Colonic mucosa (tissue), 4 donors: ENCODE measurements around the gene FNIP1. TPM values are rescaled to one million over a fixed set of nuclear protein-coding genes. Genes with fewer than 3 reads are reported as not detected.
"Not testable (repeated sequence)": the region's sequence is repeated elsewhere in the genome, so short reads cannot be mapped to it uniquely, and the experiment has no call there.

Source experiments
- DNase-seq: peaks from one replicate; pipeline ENCODE4 v3.0.0-alpha.2; 2020
- H3K27ac ChIP-seq: fragments of 200-600 bp; one replicate; pipeline ENCODE4 v1.8.0; 2021
- H3K27me3 ChIP-seq: fragments of 200-600 bp; one replicate; pipeline ENCODE4 v1.8.0; 2021
- H3K36me3 ChIP-seq: fragments of 200-600 bp; one replicate; pipeline ENCODE4 v1.8.0; 2021
- H3K4me1 ChIP-seq: fragments of 200-600 bp; one replicate; pipeline ENCODE4 v1.8.0; 2021; ENCODE audit warnings: mild to moderate bottlenecking
- H3K4me3 ChIP-seq: fragments of 200-600 bp; one replicate; pipeline ENCODE4 v1.8.0; 2021
- H3K9ac ChIP-seq, 2 donors: one replicate each; pipeline ENCODE4 v1.7.0; 2013; ENCODE audit warnings: control low read depth in 2 of 2, low read depth in 2 of 2, low read length in 2 of 2
- H3K9me3 ChIP-seq: fragments of 200-600 bp; one replicate; pipeline ENCODE4 v1.8.0; 2021
- intact Hi-C: fragments of 100-400 bp; cut with DNase I; formaldehyde crosslinking; loops from one replicate; pipeline ENCODE4 v1.14.1; 2022
- total RNA-seq, 2 donors: library from RNA; stranded (reverse); fragmentation: NEBNext Ultra II Directional in 1 of 2; extraction: Animal tissue kit (Norgen Biotek cat#: 25700) in 1 of 2; gene quantifications; one replicate each; pipeline ENCODE4 v1.2.1, GENCODE V29; 2021
- TF ChIP-seq, protein P1 (sequence below): fragments of 200-600 bp; IDR thresholded peaks from one replicate; pipeline ENCODE4 v1.8.0; 2022; ENCODE audit warnings: antibody characterized with exemption, mild to moderate bottlenecking
- donor health status: healthy.
- donor health status: DM: no; HTN: no; CAD: no.
- donor health status: DM: no; HTN: no; CAD: no.

Gene FNIP1
- total RNA-seq, 2 donors from 2014 or later, result 18.1 to 41.2 TPM

- intact Hi-C loops, result no loop called here
- no peak overlapping the region for H3K27ac ChIP-seq
- no peaks in the 10 kb centered on the region for H3K9me3 ChIP-seq
- no peak overlapping the region for H3K9ac ChIP-seq
- no peaks in the 10 kb centered on the region for H3K27me3 ChIP-seq
- no peaks in the 10 kb centered on the region for H3K4me1 ChIP-seq
- H3K4me3 ChIP-seq, result no peak overlapping the region
- TF ChIP-seq, protein P1, sequence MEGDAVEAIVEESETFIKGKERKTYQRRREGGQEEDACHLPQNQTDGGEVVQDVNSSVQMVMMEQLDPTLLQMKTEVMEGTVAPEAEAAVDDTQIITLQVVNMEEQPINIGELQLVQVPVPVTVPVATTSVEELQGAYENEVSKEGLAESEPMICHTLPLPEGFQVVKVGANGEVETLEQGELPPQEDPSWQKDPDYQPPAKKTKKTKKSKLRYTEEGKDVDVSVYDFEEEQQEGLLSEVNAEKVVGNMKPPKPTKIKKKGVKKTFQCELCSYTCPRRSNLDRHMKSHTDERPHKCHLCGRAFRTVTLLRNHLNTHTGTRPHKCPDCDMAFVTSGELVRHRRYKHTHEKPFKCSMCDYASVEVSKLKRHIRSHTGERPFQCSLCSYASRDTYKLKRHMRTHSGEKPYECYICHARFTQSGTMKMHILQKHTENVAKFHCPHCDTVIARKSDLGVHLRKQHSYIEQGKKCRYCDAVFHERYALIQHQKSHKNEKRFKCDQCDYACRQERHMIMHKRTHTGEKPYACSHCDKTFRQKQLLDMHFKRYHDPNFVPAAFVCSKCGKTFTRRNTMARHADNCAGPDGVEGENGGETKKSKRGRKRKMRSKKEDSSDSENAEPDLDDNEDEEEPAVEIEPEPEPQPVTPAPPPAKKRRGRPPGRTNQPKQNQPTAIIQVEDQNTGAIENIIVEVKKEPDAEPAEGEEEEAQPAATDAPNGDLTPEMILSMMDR, result no peak
- DNase-seq, result no peak
- no peaks in the 10 kb centered on the region for H3K36me3 ChIP-seq
These were observed 10.8 kb downstream of the FNIP1 start for GRCh38 chr5:131786036-131786435.

- TF ChIP-seq, protein P1, result no peak
- DNase-seq, result no peak
- no peaks in the 10 kb centered on the region for H3K4me1 ChIP-seq
These were observed 12.9 kb downstream of the FNIP1 start for GRCh38 chr5:131783874-131784273.

DNA sequence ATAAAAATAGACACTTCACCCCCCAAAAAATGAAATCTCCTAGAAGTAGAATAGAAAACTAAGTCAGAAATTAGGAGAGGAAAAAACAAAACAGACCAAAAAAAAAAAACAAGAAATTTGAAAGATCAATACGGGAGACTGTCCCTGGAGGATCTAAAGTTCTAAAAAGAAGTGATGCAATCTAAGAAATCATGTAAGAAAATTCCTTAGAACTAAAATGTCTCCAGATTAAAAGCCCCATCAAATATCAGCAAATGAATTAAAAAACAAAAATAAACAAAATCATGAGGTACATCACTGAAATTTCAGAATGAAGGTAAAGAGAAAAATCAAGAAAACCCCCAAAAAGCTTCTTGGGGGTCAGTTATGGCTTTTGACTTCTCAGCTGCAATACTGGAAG, 13.5 kb downstream of the FNIP1 start:
- TF ChIP-seq, protein P1, result no peak
- H3K27me3 ChIP-seq, result no peaks in the 10 kb centered on the region

More at GRCh38 chr5:131783874-131784273, 12.9 kb downstream of the FNIP1 start:
- intact Hi-C loops, result no loop called here
- no peak overlapping the region for H3K9ac ChIP-seq
- H3K36me3 ChIP-seq, result no peaks in the 10 kb centered on the region
- H3K27me3 ChIP-seq, result no peaks in the 10 kb centered on the region
- no peaks in the 10 kb centered on the region for H3K9me3 ChIP-seq
- H3K27ac ChIP-seq, result no peak overlapping the region
- no peak overlapping the region for H3K4me3 ChIP-seq

DNA sequence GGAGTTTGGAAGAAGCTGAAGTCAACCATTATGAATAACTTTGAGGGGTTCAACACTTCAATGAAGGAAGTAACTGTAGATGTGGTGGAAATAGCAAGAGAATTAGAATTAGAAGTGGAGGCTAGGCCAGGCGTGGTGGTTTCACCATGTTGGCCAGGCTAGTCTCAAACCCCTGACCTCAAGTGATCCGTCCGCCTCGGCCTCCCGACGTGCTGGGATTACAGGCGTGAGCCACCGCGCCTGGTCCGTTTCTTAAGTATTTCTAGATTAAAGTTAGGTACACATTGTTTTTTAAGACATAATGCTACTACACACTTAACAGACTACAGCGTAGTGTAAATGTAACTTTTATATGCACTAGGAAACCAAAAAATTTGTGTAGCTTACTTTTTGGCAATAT, 14.1 kb downstream of the FNIP1 start:
- Histone ChIP-seq H3K4me1 (no peaks in the 10 kb centered on the region), H3K9ac (no peak overlapping the region), H3K9me3 (no peaks in the 10 kb centered on the region), H3K27me3 (no peaks in the 10 kb centered on the region), H3K4me3 (no peak overlapping the region), H3K36me3 (no peaks in the 10 kb centered on the region), H3K27ac (no peak overlapping the region)
- TF ChIP-seq, protein P1, result no peak
- no peak for DNase-seq
- intact Hi-C loops, result no loop called here

More for the DNA sequence above, 13.5 kb downstream of the FNIP1 start:
- Histone ChIP-seq H3K4me1 (no peaks in the 10 kb centered on the region), H3K27ac (no peak overlapping the region), H3K9ac (no peak overlapping the region), H3K4me3 (no peak overlapping the region), H3K9me3 (no peaks in the 10 kb centered on the region), H3K36me3 (no peaks in the 10 kb centered on the region)
- intact Hi-C loops, result no loop called here
- no peak for DNase-seq

- H3K9ac ChIP-seq, H3K36me3 ChIP-seq, DNase-seq, H3K9me3 ChIP-seq, H3K4me1 ChIP-seq, H3K4me3 ChIP-seq, intact Hi-C loops, H3K27ac ChIP-seq, H3K27me3 ChIP-seq: not testable (repeated sequence)
These were observed 18.7 kb downstream of the FNIP1 start for GRCh38 chr5:131778141-131778540.

DNA sequence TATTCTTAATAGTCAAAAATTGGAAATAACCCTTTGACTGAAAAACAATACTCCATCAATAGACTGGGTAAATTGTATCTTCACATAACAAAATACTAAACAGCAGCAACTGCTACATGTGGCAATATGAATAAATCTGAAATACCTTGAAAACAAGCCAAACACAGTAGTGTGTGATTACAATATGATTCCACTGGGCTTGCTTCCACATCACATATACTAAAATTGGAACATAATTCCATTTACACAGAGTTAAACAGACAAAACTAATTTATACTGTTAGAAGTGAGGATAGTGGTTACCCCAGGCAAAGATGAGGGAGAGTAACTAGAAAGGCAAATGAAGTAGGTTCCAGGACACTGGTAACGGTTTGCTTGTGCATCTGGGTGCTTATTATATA, 20.4 kb downstream of the FNIP1 start:
- Histone ChIP-seq H3K36me3 (no peaks in the 10 kb centered on the region), H3K9me3 (no peaks in the 10 kb centered on the region), H3K4me3 (no peak overlapping the region), H3K9ac (no peak overlapping the region), H3K4me1 (no peaks in the 10 kb centered on the region), H3K27ac (no peak overlapping the region), H3K27me3 (no peaks in the 10 kb centered on the region)
- DNase-seq, result no peak
- intact Hi-C loops, result no loop called here
- TF ChIP-seq, protein P1, result no peak
